A172 (cell line): ENCODE measurements around the gene GPC1. TPM values are rescaled to one million over a fixed set of nuclear protein-coding genes. Genes with fewer than 3 reads are reported as not detected.

Experiments used
- DNase-seq: peaks from one replicate; pipeline ENCODE4 v3.0.0-alpha.2; 2015; ENCODE audit warnings: low spot score
- total RNA-seq: library from RNA; depleted of rRNA; stranded (reverse); fragments of >200 nt; shearing (Covaris generic); gene quantifications from 2 replicates; pipeline ENCODE4 v1.2.3, GENCODE V29; 2014

Gene GPC1
- total RNA-seq, 1 experiment from 2014 or later: 182 TPM

DNA sequence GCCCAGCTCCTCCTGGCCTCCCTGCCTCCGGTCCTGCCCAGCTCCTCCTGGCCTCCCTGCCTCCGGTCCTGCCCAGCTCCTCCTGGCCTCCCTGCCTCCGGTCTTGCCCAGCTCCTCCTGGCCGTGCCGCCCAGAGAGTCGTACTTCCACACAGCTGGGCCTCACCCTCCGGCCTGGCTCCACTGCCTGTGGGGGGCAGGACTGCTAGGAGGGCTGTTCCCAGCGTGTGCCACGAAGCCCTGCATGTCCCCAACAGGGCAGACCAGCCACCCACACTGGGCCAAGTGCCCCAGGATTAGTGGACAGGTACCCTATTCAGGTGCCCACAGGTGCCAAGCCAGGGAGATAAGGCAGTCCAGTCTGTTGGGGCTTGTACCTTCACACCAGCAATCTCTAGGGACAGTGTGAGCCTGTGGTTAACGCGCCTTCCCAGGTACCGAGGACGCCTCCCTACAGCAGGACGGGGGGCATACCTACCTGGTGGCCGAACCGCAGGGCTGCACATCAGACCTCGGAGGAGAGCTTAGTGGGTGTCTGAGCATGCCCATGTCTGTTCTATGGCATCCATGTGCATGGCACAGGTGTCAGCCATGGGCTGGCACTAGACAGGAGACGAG, 5.3 kb downstream of the GPC1 start:
- no peak for DNase-seq

DNA sequence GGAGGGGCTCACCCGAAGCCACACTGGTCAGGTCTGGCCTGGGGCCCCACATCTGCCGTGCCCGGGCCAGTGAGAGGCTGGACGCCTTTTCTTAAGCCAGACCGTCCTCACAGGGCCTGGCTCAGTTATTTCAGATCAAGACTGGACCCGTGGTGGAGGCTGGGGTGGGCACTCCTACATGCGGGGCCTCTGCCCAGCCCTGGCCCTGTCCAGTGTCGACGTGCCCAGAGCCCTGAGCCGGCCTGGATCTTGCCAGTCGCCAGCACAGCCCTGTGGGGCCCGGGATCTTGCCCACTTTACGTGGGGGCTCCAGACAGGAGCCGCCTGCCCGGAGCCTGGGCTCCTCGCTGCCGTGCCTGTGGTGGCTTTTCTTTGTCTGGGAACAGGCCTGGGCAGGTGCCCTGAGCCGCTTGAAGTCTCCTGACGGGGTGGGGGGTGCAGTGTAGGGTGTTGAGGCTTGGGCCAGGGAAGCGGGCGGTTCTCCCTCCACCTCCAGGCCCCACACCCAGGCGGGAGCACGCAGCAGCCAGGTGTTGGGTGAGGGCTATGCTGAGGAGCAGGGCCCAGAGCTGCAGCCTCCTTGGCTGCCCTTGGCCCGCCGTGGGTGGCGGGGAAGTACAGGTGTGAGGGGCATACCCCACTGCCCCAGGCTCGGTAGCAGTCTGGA, 6.0 kb downstream of the GPC1 start:
- DNase-seq: no peak

DNA sequence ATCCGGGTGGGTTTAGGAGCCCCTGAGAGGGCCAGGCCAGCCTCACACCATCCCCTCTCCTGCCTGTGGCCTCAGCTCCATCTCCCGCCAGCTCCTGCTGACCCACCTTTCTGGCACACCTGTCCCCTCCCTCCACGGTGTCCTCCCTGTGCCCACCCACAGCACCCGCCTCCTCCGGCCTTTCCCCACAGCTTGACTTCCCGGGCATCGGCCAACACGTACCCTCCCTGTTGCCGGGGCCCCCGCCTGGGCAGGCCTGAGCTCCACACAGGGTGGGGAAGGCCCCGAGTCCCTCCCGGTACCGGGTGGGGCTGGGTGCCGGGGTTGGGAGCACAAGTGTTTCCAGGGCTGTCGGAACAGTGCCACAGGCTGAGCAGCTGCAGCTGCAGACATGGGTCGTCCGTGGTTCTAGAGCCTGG, 6.5 kb downstream of the GPC1 start:
- DNase-seq: no peak

DNA sequence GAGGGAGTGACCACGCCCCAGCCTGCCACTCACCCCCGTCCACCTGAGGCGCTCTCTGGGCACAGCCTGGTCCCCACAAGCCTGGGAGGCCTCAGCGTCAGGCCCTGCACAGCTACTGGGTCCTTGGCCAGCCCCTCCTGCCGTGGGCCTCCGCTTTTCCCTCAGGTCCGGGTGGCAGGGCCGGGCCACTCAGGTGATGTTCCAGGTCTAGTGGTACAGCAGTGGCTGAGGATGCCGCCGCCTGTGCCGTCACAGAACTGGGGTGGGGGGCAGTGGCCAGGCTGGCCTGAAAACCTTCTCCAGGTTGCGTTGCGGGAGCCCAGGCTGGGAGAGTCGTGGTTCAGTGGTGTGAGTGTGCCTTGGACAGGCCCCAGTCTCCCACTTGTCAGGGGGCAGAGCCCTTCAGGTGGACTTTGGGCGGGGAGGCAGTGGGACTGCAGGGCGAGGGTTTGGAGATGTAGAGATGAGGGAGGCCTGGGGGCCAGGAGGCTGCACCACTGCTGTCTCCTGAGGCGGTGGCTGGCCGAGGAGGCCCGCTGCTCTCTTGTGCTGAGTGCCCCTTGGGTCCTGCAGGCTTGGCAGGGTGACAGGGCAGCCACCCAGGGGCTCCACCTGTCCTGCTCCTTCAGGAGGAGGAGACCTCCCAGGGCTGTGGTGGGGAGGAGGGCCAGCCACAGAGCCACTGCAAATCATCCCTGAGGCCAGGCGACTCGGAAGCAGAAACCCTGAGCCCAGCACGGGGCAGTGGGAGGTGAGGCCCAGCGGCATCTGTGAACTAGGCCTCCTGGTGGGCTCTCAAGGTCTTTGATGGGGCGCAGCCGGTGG, 7.6 kb downstream of the GPC1 start:
- no peak for DNase-seq

DNA sequence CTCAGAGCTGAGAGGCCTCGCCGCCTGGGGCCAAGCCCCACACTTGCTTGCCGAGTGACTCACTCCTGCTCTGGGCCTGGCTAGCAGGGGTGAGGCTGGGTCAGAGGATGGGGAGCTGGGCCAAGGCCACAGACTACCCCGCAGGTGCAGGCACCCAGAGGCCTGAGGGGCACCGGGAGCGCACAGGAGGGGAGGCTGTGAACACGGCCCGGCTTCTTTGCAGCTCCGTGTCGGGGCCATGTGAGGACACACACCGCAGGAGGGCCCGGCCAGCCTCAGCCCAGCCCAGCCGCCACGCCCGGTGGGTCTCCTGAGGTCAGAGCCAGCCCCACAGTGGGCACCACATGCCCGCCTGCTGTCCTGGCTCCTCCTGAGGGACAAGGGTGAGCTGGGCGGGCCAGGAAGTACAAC, 8.4 kb downstream of the GPC1 start:
- peak; percentile 48 for DNase-seq

- no peak for DNase-seq
These were observed 9.0 kb downstream of the GPC1 start for GRCh38 chr2:240444464-240444863.

DNA sequence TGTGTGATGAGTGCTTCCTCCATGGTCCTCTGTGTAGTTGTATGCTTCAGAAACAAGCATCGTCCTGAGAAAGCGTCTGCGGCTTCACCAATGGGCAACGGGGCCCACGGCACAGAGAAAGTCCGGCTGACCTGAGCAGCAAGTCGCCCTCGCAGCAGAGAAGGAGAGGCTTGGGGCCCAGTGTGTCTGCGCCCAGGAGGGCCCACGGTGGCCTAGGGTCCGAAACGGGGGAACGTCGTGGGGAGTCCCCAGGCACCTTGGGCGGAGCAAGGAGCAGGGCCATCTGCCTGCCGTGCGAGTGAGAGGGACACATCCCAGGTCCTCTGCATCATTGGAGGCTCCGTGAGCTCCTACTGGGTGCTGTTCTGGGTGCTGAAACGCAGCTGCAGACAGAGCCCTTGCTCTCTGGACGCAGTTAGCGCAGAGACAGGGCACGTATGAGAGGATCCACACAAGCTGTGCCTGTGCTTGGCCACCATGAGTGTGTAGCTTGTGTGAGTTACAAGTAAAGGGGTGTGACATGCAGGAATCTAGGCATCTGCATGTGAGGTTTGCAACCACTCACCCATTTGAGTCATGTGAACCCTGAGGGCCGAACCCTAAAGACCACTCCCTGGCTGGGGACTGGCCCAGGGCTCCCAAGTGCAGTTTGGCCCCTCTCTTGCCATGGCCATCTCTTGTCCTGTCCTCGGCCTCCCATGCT, 10.6 kb downstream of the GPC1 start:
- DNase-seq: no peak

DNA sequence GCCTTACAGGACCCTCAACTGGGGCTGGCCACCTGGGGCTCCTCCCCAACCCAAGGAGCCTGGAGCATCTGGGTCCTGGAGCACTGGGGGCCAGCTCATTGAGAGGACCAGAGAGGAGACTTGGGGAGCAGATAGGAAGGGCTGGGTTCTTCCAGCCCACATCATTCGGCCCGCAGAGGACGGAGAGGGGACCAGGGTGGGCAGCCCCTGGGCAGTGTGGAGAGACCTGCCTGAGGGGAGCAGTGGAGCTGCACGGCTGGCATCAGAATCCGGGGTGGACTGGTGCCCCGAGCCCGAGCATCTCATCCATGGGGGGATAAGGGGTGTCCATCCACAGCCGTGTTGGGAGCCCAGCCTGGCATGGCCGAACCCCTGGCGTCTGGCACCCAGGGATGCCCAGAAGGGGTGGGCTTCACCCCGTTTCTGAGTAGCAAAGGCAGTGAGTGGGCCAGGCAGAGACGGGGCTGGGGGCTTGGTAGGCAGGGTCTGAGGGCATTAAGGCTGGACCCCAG, 11.3 kb downstream of the GPC1 start:
- DNase-seq: no peak

DNA sequence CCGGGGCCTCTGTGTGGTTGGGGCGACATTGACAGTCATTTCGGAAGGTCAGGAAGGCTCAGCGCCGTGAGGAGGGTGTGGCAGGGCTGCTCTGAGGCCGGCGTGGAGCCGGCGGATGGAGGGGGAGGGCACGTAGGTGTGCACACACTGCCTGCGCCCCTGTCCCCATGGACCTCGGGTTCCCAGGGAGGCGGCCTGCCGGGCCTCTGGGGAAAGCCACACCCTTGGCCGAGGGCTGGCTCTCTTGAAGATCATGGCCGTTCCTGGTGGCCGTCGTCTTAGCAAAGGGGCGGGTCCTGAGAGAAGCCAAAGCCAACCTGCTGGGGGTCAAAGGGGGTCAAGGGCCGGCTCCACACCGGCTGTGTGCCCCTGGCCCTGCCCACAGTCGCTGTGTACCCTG, 11.9 kb downstream of the GPC1 start:
- DNase-seq: no peak

DNA sequence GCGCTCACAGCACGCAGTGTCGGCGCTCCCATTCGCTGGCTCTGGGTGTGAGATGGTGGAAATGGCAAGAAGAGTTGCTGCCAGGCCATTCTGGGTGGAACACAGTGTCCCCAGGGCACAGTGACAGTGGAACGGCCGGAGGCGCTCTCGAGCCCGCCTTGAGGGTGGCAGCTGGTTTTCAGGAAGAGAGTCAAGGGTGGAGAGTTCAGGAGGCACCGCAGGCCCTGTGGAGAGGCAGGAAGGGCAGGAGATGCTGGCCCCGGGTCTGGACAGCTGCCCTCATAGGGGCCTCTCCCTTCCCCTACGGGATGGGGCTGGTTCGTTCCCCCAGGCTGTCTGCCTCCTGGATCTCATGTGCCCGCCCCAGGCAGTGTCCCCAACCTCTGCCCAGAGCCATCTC, 12.5 kb downstream of the GPC1 start:
- no peak for DNase-seq

GRCh38 chr2:240448387-240449274, 13.2 kb downstream of the GPC1 start:
- no peak for DNase-seq

- DNase-seq: peak; percentile 80
These were observed 14.5 kb downstream of the GPC1 start for GRCh38 chr2:240449764-240450531.

DNA sequence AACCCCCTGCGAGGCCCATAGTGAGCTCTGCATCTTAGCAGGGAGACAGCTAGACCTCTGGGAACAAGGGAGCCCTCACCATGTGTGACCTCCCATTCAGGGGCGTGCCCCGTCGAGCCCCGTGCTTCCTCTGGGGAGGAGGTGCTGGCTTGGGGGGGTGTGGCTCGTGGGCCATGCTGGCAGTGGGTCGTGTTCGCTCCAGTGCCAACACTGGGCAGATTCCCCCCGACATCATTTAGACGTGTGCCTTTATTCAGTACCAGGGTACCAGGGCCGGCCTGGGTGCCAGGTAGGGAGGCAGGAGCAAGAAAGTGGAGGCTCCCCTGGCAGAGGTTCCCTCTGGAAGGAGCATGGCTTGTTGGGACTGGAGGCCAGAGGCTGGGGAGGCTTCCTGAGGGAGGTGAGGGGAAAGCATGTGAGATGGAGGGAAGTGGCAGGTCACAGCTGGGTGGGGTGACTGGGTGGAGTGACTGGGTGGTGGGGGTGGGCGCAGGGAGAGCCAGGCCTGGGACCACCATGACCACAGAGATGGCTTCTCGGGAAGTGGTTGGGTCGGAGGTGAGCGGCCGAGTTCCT, 15.2 kb downstream of the GPC1 start:
- DNase-seq: no peak

DNA sequence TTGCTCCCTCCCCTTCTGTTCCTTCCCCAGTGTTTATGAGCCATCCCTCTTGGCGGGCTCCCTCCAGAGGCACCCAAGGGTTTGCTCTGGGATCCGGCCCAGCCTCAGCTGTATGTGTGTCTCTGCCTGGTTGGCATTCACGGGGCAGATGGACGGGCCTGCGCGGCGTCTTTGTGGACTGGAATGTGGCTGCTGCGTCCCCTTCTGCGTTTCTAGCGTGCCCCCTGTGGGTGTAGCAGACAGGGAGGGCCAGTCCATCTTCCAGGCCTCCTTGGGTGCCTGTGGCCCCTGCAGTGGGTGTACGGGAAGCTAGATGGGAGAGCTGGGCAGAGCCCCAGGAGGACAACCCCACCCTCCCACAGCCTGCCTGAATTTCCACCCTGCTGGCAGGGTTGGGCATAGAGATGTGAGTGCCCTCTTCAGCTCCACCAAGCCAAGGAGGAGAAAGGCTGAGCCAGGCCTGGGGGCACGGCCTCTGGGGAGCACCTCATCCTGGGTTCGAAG, 15.7 kb downstream of the GPC1 start:
- DNase-seq: no peak

GRCh38 chr2:240451791-240452461, 16.5 kb downstream of the GPC1 start:
- no peak for DNase-seq

DNA sequence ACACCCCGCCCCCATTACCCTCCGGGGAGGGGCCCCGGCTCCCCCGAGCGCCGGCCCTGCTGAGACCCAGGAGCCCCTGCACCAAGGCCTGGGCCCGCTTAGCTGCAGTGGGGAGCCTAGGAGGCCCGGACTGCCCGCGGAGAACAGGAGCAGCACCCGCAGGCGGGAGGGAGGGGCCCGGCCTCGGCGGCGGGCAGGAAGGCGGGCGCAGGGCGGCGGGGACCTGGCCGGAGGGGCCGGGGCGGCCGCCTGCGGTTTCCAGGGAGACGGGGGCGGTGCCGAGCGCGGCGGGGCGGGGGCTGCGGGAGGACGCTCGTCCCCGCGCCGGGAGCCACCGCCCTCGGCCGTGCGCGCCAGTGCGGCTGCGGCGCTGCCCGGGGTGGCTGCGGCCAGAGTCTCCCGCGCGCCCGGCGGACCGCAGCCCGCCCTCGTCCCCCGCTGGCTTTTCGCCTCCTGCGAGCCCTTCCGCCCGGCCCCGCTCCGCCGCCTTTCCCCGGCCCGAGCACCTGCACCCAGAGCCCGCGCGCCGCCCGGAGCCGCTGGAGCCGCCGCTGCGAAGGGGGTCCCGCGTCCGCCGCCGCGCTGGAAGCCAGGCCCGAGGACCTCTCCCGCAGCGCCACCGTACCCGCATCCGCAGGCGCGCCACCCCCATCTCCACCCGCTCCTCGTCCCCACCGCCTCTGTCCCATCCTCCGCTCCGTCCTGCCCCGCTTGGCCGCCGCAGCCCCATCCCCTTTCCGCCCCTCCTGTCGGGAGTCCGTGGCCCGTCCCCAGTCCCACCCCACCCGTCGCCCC, 17.2 kb downstream of the GPC1 start:
- peak; percentile 49 for DNase-seq

GRCh38 chr2:240453461-240454105, 18.1 kb downstream of the GPC1 start:
- DNase-seq: no peak
